ENCODE measurements around the gene SORCS2. TPM values are rescaled to one million over a fixed set of nuclear protein-coding genes. Genes with fewer than 3 reads are reported as not detected.

Gene SORCS2
- total and polyA plus RNA-seq, 2 of the 8 experiments (the other 6 are each of a cell fraction or from before 2014, with no cell fraction given): 0.36 to 1.8 TPM

DNA sequence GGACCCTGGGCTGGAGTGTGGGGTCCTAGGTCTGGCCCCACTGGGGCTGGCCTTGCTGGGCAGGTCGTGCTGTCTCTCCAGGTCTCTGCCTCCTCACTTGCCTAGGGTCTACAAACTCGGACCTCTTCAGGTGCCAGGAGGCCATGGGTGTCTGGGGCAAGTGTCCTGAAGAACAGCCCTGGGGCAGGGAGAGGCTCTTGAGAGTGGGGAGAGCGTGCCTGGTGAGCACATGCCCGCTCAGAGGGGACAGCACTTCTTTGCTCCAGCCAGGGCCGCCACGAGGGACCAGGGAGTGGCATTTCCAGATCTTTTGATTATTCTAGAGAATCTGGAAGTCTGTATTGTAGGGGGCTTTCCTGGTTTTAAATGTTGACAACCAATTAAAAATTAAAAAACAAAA lies 63.7 kb downstream of the SORCS2 start (continued):
- TF ChIP-seq CHD7 (IDR thresholded peaks at IDR 0.05; ENCODE audit: insufficient replicate concordance, low read length): no peak
- TF ChIP-seq YY1 (IDR thresholded peaks at IDR 0.05; ENCODE audit: low read depth, low read length): no peak
- TF ChIP-seq, protein P1, sequence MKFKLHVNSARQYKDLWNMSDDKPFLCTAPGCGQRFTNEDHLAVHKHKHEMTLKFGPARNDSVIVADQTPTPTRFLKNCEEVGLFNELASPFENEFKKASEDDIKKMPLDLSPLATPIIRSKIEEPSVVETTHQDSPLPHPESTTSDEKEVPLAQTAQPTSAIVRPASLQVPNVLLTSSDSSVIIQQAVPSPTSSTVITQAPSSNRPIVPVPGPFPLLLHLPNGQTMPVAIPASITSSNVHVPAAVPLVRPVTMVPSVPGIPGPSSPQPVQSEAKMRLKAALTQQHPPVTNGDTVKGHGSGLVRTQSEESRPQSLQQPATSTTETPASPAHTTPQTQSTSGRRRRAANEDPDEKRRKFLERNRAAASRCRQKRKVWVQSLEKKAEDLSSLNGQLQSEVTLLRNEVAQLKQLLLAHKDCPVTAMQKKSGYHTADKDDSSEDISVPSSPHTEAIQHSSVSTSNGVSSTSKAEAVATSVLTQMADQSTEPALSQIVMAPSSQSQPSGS (IDR thresholded peaks at IDR 0.05; ENCODE audit: low read length): no peak
- no peak for TF ChIP-seq TAF1 (IDR thresholded peaks at IDR 0.05; ENCODE audit: low read depth, low read length)
- TF ChIP-seq FOSL1 (IDR thresholded peaks at IDR 0.05; ENCODE audit: insufficient read depth, low read depth, low read length): no peak
- TF ChIP-seq RNF2 (IDR thresholded peaks at IDR 0.05; ENCODE audit: borderline replicate concordance, low read depth, low read length, missing control alignments, poor library complexity, severe bottlenecking): no peak
